ENCODE results near the gene NAT8L.

DNA sequence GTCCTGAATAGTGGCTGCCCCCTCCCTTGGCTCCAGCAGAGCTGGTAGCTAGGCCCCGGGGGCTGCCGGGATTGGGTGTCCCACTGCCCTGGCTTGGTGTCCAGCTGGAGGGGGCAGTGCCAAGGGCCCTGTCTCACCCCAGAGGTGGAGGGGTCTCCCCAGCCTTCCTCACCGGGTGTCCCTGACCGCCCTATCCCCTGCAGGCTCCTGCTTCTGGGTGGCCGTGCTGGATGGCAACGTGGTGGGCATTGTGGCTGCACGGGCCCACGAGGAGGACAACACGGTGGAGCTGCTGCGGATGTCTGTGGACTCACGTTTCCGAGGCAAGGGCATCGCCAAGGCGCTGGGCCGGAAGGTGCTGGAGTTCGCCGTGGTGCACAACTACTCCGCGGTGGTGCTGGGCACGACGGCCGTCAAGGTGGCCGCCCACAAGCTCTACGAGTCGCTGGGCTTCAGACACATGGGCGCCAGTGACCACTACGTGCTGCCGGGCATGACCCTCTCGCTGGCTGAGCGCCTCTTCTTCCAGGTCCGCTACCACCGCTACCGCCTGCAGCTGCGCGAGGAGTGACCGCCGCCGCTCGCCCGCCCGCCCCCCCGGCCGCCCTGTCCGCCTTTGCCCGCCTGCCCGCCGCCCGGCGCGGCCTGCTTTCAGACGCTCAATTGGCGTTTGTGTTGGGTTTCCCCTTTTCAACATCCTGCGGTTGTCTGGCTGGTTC lies 4.6 kb downstream of the NAT8L start:
- no peak for TF ChIP-seq POLR2AphosphoS5 (IDR thresholded peaks at IDR 0.05; ENCODE audit: borderline replicate concordance, low read depth, low read length)
- TF ChIP-seq EZH2 (IDR thresholded peaks at IDR 0.05) = no peak
- no peak for TF ChIP-seq FOXP2 (optimal IDR thresholded peaks at IDR 0.05; ENCODE audit: control extremely low read depth, extremely low read length, insufficient read depth)

Measured in SK-N-MC (cell line).